ENCODE data around the gene SLC15A1.

The SLC15A1 gene

GRCh38 chr13:98796191-98796590, 43.7 kb upstream of the SLC15A1 start:
- TF ChIP-seq CTCF (IDR thresholded peaks at IDR 0.05; ENCODE audit: low read depth, low read length, missing control alignments): no peak
- DNase-seq (ENCODE audit: extremely low read depth, low read depth): no peak
- H3K4me3 ChIP-seq (replicated peaks; ENCODE audit: low read depth, low read length): no peak overlapping the region

- no peak for DNase-seq (ENCODE audit: extremely low read depth, low read depth)
- no peak overlapping the region for H3K4me3 ChIP-seq (replicated peaks; ENCODE audit: low read depth, low read length)
- TF ChIP-seq CTCF (IDR thresholded peaks at IDR 0.05; ENCODE audit: low read depth, low read length, missing control alignments): no peak
Measured at GRCh38 chr13:98795220-98795619, 42.7 kb upstream of the SLC15A1 start.

- H3K4me3 ChIP-seq (replicated peaks; ENCODE audit: low read depth, low read length): no peak overlapping the region
- TF ChIP-seq CTCF (IDR thresholded peaks at IDR 0.05; ENCODE audit: low read depth, low read length, missing control alignments): no peak
- no peak for DNase-seq (ENCODE audit: extremely low read depth, low read depth)
Measured at GRCh38 chr13:98794498-98794897, 42.0 kb upstream of the SLC15A1 start.

GRCh38 chr13:98792785-98793495, 40.5 kb upstream of the SLC15A1 start:
- TF ChIP-seq CTCF (IDR thresholded peaks at IDR 0.05; ENCODE audit: low read depth, low read length, missing control alignments): no peak
- H3K4me3 ChIP-seq (replicated peaks; ENCODE audit: low read depth, low read length): no peak overlapping the region

GRCh38 chr13:98792321-98792720, 39.8 kb upstream of the SLC15A1 start:
- no peak for TF ChIP-seq CTCF (IDR thresholded peaks at IDR 0.05; ENCODE audit: low read depth, low read length, missing control alignments)
- DNase-seq (ENCODE audit: extremely low read depth, low read depth): no peak

More at GRCh38 chr13:98792785-98793495, 40.5 kb upstream of the SLC15A1 start:
- no peak for DNase-seq (ENCODE audit: extremely low read depth, low read depth)

GRCh38 chr13:98791611-98792010, 39.1 kb upstream of the SLC15A1 start:
- no peak for DNase-seq (ENCODE audit: extremely low read depth, low read depth)
- no peak overlapping the region for H3K4me3 ChIP-seq (replicated peaks; ENCODE audit: low read depth, low read length)
- no peak for TF ChIP-seq CTCF (IDR thresholded peaks at IDR 0.05; ENCODE audit: low read depth, low read length, missing control alignments)

More at GRCh38 chr13:98792321-98792720, 39.8 kb upstream of the SLC15A1 start:
- H3K4me3 ChIP-seq (replicated peaks; ENCODE audit: low read depth, low read length): no peak overlapping the region

- no peak for DNase-seq (ENCODE audit: extremely low read depth, low read depth)
- no peak overlapping the region for H3K4me3 ChIP-seq (replicated peaks; ENCODE audit: low read depth, low read length)
- no peak for TF ChIP-seq CTCF (IDR thresholded peaks at IDR 0.05; ENCODE audit: low read depth, low read length, missing control alignments)
Measured at GRCh38 chr13:98787996-98788395, 35.5 kb upstream of the SLC15A1 start.

All from HFF-Myc (cell line).